ENCODE data around the gene B9D1.

The B9D1 gene

GRCh38 chr17:19388791-19389785 lies 26.6 kb upstream of the B9D1 start:
- DNase-seq: no peak

- peak; percentile 81 for DNase-seq
Observed at GRCh38 chr17:19387921-19388521, 25.5 kb upstream of the B9D1 start.

- DNase-seq: no peak
Observed at GRCh38 chr17:19386974-19387920, 24.7 kb upstream of the B9D1 start, which contains the start of gene MFAP4. MFAP4 (minus strand) TSS chr17:19387190; CDS start chr17:19387155, 35 bp downstream.

GRCh38 chr17:19386051-19386929 lies 23.8 kb upstream of the B9D1 start:
- DNase-seq: peak; percentile 81

GRCh38 chr17:19385521-19385983 lies 23.0 kb upstream of the B9D1 start:
- no peak for DNase-seq

GRCh38 chr17:19384723-19385391 lies 22.3 kb upstream of the B9D1 start:
- DNase-seq: no peak

GRCh38 chr17:19383681-19384470 lies 21.4 kb upstream of the B9D1 start:
- DNase-seq: no peak

GRCh38 chr17:19382531-19383444 lies 20.3 kb upstream of the B9D1 start:
- DNase-seq: no peak

- DNase-seq: no peak
Observed at GRCh38 chr17:19381741-19382444, 19.4 kb upstream of the B9D1 start.

GRCh38 chr17:19381361-19381740 lies 18.8 kb upstream of the B9D1 start:
- no peak for DNase-seq

GRCh38 chr17:19380481-19381301 lies 18.2 kb upstream of the B9D1 start:
- DNase-seq: no peak

- DNase-seq: peak; percentile 48
Observed at GRCh38 chr17:19379361-19380065, 17.0 kb upstream of the B9D1 start.

GRCh38 chr17:19378416-19379360 lies 16.2 kb upstream of the B9D1 start, which contains the start of gene MAPK7:
MAPK7 (plus strand) TSS chr17:19378498; CDS start chr17:19378901, 403 bp downstream.
- peak; percentile 75 for DNase-seq

GRCh38 chr17:19377602-19378415 lies 15.3 kb upstream of the B9D1 start:
- DNase-seq: peak; percentile 100

GRCh38 chr17:19376811-19377210 lies 14.3 kb upstream of the B9D1 start:
- DNase-seq: peak; percentile 51

Measured in islet precursor cell (in vitro differentiated cells).